HCT116 (cell line): ENCODE results near the gene BRMS1. TPM values are rescaled to one million over a fixed set of nuclear protein-coding genes. Genes with fewer than 3 reads are reported as not detected.

Source experiments
- ATAC-seq: fragments of 200-7000 bp; cut with Tn5 transposase; 2 replicates; pipeline ENCODE4 v1.9.1; 2020; ENCODE audit warnings: mild to moderate bottlenecking, moderate library complexity
- BruUV-seq: library from RNA; stranded (reverse); fragments of 400-500 nt; replicated peaks from 2 replicates; lab custom pipeline; 2021; lab: Mats Ljungman, UMichigan
- CTCF ChIA-PET: fragments of 300-600 bp; sonication (Branson Sonifier 250); formaldehyde crosslinking; loops from one replicate; lab custom pipeline; 2021; ENCODE audit warnings: antibody characterized with exemption; lab: Charles Lee
- POLR2A ChIA-PET: fragments of 300-600, 350-600 bp; sonication (Branson Sonifier 250); formaldehyde crosslinking; loops from one replicate; lab custom pipeline; 2021; ENCODE audit warnings: antibody characterized with exemption; lab: Charles Lee
- RAD21 ChIA-PET, 2 experiments: fragments of 300-600 bp; sonication (Branson Sonifier 250); formaldehyde crosslinking; loops; one replicate each; lab custom pipeline; 2023; ENCODE audit warnings: low total read pairs in 2 of 2; ENCODE audit not compliant: uncharacterized antibody in 2 of 2, unreplicated experiment in 2 of 2, low non-redundant PET in 1 of 2; lab: Charles Lee
- DNase-seq: peaks from one replicate; pipeline ENCODE4 v3.0.0-alpha.2; 2010; ENCODE audit warnings: low read depth, low spot score
- H2AFZ ChIP-seq: fragments of 200-600 bp; shearing (Covaris generic), sonication (generic); 2 replicates; pipeline ENCODE4 v1.6.1; 2017; ENCODE audit warnings: low read depth, mixed run types, mixed read lengths, antibody characterized with exemption, low read length; ENCODE audit not compliant: poor library complexity, severe bottlenecking
- H3K27ac ChIP-seq: 2 replicates; pipeline ENCODE4 v1.5.1; 2012; ENCODE audit warnings: low read depth, low read length
- H3K27me3 ChIP-seq: fragments of 200-600 bp; sonication (generic); 2 replicates; pipeline ENCODE4 v1.6.1; 2016; ENCODE audit warnings: mixed run types, low read length, mixed read lengths; ENCODE audit not compliant: insufficient read depth
- H3K36me3 ChIP-seq, 2 experiments: fragments of 200-500 bp in 1 of 2; fragments of 200-600 bp in 1 of 2; sonication (Bioruptor generic) in 1 of 2; sonication (generic) in 1 of 2; 2 replicates each; pipeline versions ENCODE4 v1.5.1 to v1.6.1; 2014 to 2016; ENCODE audit warnings: low read length in 2 of 2, inconsistent platforms in 1 of 2, mixed read lengths in 1 of 2, mixed run types in 1 of 2; ENCODE audit not compliant: insufficient read depth in 2 of 2, control insufficient read depth in 1 of 2
- H3K4me1 ChIP-seq, 2 experiments: fragments of 200-600 bp in 1 of 2; sonication (generic) in 1 of 2; 2 replicates each; pipeline versions ENCODE4 v1.5.1 to v1.6.1; 2012 to 2017; ENCODE audit warnings: low read length in 2 of 2, inconsistent platforms in 1 of 2, mild to moderate bottlenecking in 1 of 2, mixed read lengths in 1 of 2, mixed run types in 1 of 2, moderate library complexity in 1 of 2; ENCODE audit not compliant: insufficient read depth in 2 of 2, control insufficient read depth in 1 of 2
- H3K4me2 ChIP-seq: fragments of 200-600 bp; sonication (generic); 2 replicates; pipeline ENCODE4 v1.6.1; 2017; ENCODE audit warnings: mixed run types, low read length, mixed read lengths
- H3K4me3 ChIP-seq, 2 experiments: fragments of 200-600 bp in 1 of 2; sonication (generic) in 1 of 2; replicated peaks in 1 of 2; 2 replicates each; pipeline ENCODE4 v1.5.1; 2011 to 2016; ENCODE audit warnings: low read length in 2 of 2, control low read depth in 1 of 2, low read depth in 1 of 2, mild to moderate bottlenecking in 1 of 2, mixed read lengths in 1 of 2, mixed run types in 1 of 2
- H3K79me2 ChIP-seq: fragments of 200-600 bp; sonication (generic); 2 replicates; pipeline ENCODE4 v1.6.1; 2017; ENCODE audit warnings: mild to moderate bottlenecking, mixed run types, low read length, moderate library complexity, mixed read lengths; ENCODE audit not compliant: insufficient read depth
- H3K9ac ChIP-seq: fragments of 200-600 bp; sonication (generic); 2 replicates; pipeline ENCODE4 v1.6.1; 2016; ENCODE audit warnings: low read length, mixed read lengths
- H3K9me2 ChIP-seq: fragments of 200-600 bp; sonication (generic), shearing (Covaris generic); 2 replicates; pipeline ENCODE4 v1.6.1; 2017; ENCODE audit warnings: mixed run types, mild to moderate bottlenecking, moderate library complexity; ENCODE audit not compliant: insufficient read depth
- H3K9me3 ChIP-seq, 2 experiments: fragments of 200-500 bp in 1 of 2; fragments of 200-600 bp in 1 of 2; sonication (Bioruptor generic) in 1 of 2; sonication (generic) in 1 of 2; 2 replicates each; pipeline ENCODE4 v1.6.1; 2014 to 2017; ENCODE audit warnings: low read length in 2 of 2, mixed read lengths in 2 of 2, inconsistent platforms in 1 of 2, low read depth in 1 of 2, mild to moderate bottlenecking in 1 of 2, mixed run types in 1 of 2, moderate library complexity in 1 of 2; ENCODE audit not compliant: control insufficient read depth in 1 of 2, insufficient read depth in 1 of 2
- H4K20me1 ChIP-seq: fragments of 200-600 bp; sonication (generic), shearing (Covaris generic); 2 replicates; pipeline ENCODE4 v1.6.1; 2017; ENCODE audit warnings: mixed run types, mild to moderate bottlenecking, moderate library complexity; ENCODE audit not compliant: insufficient read depth
- EGR1 ChIP-seq: IDR thresholded peaks from 2 replicates; pipeline ENCODE4 v1.6.1; 2012; ENCODE audit warnings: low read depth
- ELF1 ChIP-seq: IDR thresholded peaks from 2 replicates; pipeline ENCODE4 v1.6.1; 2012; ENCODE audit warnings: low read depth, borderline replicate concordance
- JUND ChIP-seq: IDR thresholded peaks from 2 replicates; pipeline ENCODE4 v1.6.1; 2012
- POLR2A ChIP-seq: IDR thresholded peaks from 2 replicates; pipeline ENCODE4 v1.7.0; 2011; ENCODE audit warnings: borderline replicate concordance; ENCODE audit not compliant: insufficient read depth, insufficient read length; ENCODE audit errors: extremely low read depth
- POLR2AphosphoS5 ChIP-seq: IDR thresholded peaks from 2 replicates; pipeline ENCODE4 v1.6.1; 2011; ENCODE audit warnings: mild to moderate bottlenecking, low read depth, low read length, moderate library complexity
- RAD21 ChIP-seq: IDR thresholded peaks from 2 replicates; pipeline ENCODE4 v1.6.1; 2012; ENCODE audit warnings: low read depth, mild to moderate bottlenecking
- SRF ChIP-seq: IDR thresholded peaks from 2 replicates; pipeline ENCODE4 v1.6.1; 2012; ENCODE audit warnings: low read depth
- ZFX ChIP-seq: fragments of 450-650 bp; IDR thresholded peaks from 2 replicates; pipeline ENCODE4 v1.6.1; 2017
- intact Hi-C: fragments of 100-400 bp; cut with micrococcal nuclease; formaldehyde crosslinking; loops from 2 replicates; pipeline ENCODE4 v1.10.0; 2022
- total RNA-seq: library from RNA; stranded (reverse); gene quantifications from one replicate; pipeline ENCODE4 v1.2.1, GENCODE V29; 2021; ENCODE audit not compliant: unreplicated experiment
- TF ChIP-seq, protein P1 (sequence below), 3 experiments: fragments of 200-600 bp in 1 of 3; sonication (generic) in 1 of 3; IDR thresholded peaks in 2 of 3; conservative IDR thresholded peaks in 1 of 3; 2 replicates each; pipeline ENCODE4 v1.5.1; 2012 to 2017; ENCODE audit warnings: low read depth in 2 of 3, low read length in 2 of 3, antibody characterized with exemption in 1 of 3, borderline replicate concordance in 1 of 3, control low read depth in 1 of 3, mild to moderate bottlenecking in 1 of 3, mixed read lengths in 1 of 3, mixed run types in 1 of 3, moderate library complexity in 1 of 3; ENCODE audit not compliant: insufficient read depth in 1 of 3
- TF ChIP-seq, protein P2 (sequence below): IDR thresholded peaks from 2 replicates; pipeline ENCODE4 v1.6.1; 2012; ENCODE audit warnings: low read depth

The BRMS1 gene
- total RNA-seq, 1 experiment from 2014 or later: 42.1 TPM

DNA sequence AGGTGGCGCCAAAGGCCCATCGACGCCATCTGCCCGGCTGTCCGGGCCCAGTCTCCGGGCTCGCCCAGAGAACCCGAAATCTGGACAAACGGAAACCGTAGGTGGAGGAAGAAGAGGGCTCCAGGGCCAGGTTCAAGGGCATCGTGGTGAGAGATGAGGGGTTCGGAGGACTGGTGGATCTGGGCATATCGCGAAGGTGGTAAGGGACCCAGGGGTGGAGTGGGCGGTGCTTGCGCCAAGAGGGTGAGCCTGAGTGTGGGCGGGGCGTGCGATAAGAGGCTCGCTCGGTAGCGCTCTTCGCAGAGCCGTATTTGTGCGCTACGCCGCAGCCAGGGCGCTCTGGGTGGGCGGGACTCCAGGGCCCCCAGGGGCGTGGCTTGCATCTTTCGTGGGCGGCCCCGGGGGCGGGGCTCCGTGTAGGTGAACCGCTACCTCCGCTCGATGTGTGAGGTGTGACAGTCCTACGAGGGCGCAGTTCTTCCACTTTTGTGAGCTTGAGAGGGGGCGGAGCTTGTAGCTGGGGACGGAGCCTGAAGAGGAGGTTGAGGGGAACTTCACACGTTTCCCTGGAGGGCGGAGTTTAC lies 32.8 kb downstream of the BRMS1 start:
- Histone ChIP-seq H3K9ac (peak overlapping the region; percentile 71), H3K27me3 (no peaks in the 10 kb centered on the region), H3K4me1 (peaks cover 16 to 37% of the 10 kb centered on the region in 2 experiments), H3K4me2 (peak overlapping the region; percentile 99), H3K4me3 (peak overlapping the region; percentile 41 to 57), H4K20me1 (no peaks in the 10 kb centered on the region), H3K9me3 (no peaks in the 10 kb centered on the region), H2AFZ (peak overlapping the region; percentile 74), H3K9me2 (no peaks in the 10 kb centered on the region), H3K79me2 (no peaks in the 10 kb centered on the region), H3K27ac (peak overlapping the region; percentile 72), H3K36me3 (no peaks in the 10 kb centered on the region)
- no peak for TF ChIP-seq SRF
- TF ChIP-seq ELF1: no peak
- TF ChIP-seq EGR1: peak; percentile 90
- no peak for TF ChIP-seq JUND
- peak; percentile 48; the same call in 1 of the 2 replicates for TF ChIP-seq POLR2AphosphoS5
- TF ChIP-seq ZFX: peak; percentile 57; the same call in 1 of the 2 replicates
- TF ChIP-seq, protein P1, sequence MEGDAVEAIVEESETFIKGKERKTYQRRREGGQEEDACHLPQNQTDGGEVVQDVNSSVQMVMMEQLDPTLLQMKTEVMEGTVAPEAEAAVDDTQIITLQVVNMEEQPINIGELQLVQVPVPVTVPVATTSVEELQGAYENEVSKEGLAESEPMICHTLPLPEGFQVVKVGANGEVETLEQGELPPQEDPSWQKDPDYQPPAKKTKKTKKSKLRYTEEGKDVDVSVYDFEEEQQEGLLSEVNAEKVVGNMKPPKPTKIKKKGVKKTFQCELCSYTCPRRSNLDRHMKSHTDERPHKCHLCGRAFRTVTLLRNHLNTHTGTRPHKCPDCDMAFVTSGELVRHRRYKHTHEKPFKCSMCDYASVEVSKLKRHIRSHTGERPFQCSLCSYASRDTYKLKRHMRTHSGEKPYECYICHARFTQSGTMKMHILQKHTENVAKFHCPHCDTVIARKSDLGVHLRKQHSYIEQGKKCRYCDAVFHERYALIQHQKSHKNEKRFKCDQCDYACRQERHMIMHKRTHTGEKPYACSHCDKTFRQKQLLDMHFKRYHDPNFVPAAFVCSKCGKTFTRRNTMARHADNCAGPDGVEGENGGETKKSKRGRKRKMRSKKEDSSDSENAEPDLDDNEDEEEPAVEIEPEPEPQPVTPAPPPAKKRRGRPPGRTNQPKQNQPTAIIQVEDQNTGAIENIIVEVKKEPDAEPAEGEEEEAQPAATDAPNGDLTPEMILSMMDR (IDR thresholded peaks at IDR 0.05 in 2 of 3, conservative IDR thresholded peaks at IDR 0.05 in 1 of 3; ENCODE audit: borderline replicate concordance in 1 of 3, insufficient read depth in 1 of 3, low read depth in 2 of 3, low read length in 2 of 3): peak; percentile 77 to 97 (median 94); a peak in 5 of 6 replicates
- TF ChIP-seq POLR2A: peak; percentile 32
- TF ChIP-seq, protein P2, sequence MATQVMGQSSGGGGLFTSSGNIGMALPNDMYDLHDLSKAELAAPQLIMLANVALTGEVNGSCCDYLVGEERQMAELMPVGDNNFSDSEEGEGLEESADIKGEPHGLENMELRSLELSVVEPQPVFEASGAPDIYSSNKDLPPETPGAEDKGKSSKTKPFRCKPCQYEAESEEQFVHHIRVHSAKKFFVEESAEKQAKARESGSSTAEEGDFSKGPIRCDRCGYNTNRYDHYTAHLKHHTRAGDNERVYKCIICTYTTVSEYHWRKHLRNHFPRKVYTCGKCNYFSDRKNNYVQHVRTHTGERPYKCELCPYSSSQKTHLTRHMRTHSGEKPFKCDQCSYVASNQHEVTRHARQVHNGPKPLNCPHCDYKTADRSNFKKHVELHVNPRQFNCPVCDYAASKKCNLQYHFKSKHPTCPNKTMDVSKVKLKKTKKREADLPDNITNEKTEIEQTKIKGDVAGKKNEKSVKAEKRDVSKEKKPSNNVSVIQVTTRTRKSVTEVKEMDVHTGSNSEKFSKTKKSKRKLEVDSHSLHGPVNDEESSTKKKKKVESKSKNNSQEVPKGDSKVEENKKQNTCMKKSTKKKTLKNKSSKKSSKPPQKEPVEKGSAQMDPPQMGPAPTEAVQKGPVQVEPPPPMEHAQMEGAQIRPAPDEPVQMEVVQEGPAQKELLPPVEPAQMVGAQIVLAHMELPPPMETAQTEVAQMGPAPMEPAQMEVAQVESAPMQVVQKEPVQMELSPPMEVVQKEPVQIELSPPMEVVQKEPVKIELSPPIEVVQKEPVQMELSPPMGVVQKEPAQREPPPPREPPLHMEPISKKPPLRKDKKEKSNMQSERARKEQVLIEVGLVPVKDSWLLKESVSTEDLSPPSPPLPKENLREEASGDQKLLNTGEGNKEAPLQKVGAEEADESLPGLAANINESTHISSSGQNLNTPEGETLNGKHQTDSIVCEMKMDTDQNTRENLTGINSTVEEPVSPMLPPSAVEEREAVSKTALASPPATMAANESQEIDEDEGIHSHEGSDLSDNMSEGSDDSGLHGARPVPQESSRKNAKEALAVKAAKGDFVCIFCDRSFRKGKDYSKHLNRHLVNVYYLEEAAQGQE: no peak
- peak; percentile 100 for TF ChIP-seq RAD21
- ChIA-PET CTCF (interaction anchor here (0.7 to 3.4 kb wide), 25 partner anchors 10 to 742 kb away, joined by 3 to 121 read pairs (median 9); partner anchors contain the start of genes BRMS1, RAB1B, RBM4B and RIN1), RAD21 (interaction anchor here (0.8 to 2.9 kb wide), 7 partner anchors 15 to 154 kb away, joined by 3 to 17 read pairs (median 6); partner anchors contain the start of genes RIN1 (in 2 of the 2) and PELI3 (in 1 of the 2)), POLR2A (interaction anchor here (0.6 to 3.0 kb wide), 18 partner anchors 10 to 366 kb away, joined by 3 to 18 read pairs (median 4); partner anchors contain the start of genes BRMS1, MRPL11, RBM4 and RBM4B)
- no TSS peak for BruUV-seq
- intact Hi-C loops: loop anchor here (1.0 to 5.0 kb wide), 6 partner anchors 16 to 118 kb away; partner anchors contain the start of genes RIN1, SLC29A2 and YIF1A
- DNase-seq: peak; percentile 95
- peak; percentile 84 for ATAC-seq
